Head of caudate nucleus (tissue), 42 donors: ENCODE data around the gene MYZAP.
"Not testable (repeated sequence)": the region's sequence is repeated elsewhere in the genome, so short reads cannot be mapped to it uniquely, and the experiment has no call there.

Experiments
- DNase-seq, 42 donors: peaks; one replicate each; pipeline versions ENCODE4 v3.0.0 to v3.0.0-alpha.2; 2020 to 2021; ENCODE audit warnings: mixed read lengths in 7 of 42
- intact Hi-C: fragments of 100-400 bp; cut with DNase I; formaldehyde crosslinking; loops from one replicate; pipeline ENCODE4 v1.15.0; 2022

MYZAP gene

DNA sequence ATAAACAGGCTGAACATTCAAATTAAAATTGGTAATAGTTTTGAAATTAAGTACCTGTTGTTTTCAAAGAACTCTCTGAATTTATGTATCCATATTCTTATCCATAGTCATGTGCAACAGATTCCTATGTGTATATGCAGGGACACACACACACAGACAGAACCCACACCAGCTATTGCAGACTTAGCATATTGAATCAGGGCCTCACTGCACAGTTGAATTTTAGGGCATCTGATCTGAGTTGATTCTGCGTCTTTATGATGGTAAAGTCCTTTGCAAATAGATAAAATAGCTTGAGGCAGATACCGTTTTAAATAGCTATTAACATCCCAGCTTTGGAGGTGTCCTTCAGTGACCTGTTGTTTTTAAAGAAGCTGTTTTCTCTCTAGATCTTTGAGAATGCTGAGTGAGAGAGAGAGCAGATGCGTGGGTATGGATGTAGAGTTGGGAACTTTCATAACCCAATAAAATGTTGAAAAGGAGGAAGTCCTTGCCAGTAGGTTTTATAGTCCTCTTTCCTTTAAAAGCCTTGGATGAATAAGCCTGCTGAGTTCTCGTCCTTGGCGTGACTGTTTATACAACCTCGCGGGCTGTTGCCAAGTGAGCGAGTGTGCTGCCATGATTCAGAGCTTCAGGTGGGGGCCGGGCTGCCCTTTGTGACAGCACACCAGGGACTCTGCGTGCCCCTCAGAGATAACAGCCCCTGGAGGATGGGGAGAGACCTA, 18.3 kb downstream of the MYZAP start:
- DNase-seq, result peak in 1 of 42 donors; percentile 7
- intact Hi-C loops, result no loop called here

DNA sequence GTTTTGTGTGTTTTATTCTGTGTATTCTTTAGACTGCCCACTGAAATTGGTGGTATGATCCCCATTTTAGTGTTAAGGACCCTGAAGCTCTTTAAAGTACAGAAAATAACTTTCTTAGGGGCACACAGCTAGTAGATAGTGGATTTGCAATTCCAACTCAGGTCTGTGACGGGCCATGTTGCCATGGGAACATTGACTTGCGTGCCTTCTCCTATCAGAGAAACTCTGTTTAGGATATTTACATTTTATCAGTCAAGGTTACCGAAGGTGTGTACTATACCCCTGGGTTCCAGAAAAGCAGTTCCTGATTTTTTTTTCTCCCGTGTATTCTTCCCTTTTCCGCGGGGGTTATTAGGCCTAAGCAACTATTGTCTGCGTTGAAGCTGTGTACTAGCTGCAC, 19.4 kb downstream of the MYZAP start:
- intact Hi-C loops, result no loop called here
- no peak for DNase-seq

DNA sequence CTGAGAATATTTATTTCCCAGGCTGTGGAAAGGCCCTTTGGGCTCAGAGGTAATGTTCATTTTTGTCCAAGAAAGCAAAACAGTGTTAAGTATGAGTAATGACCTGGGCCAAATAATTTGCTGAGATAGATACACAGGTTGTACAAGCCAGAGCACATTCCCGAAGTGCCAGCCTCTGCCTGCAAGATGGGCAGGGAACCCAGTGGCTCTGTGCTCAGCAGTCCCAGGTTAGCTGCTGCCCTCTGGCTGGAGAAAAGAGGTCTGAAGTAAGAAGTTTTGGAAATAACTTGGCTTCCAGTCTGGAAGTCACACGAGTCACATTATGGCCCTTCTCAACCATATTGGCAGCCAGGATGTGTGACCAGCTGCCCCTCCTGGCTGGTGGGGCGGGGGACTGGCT, 20.2 kb downstream of the MYZAP start:
- intact Hi-C loops, result no loop called here
- DNase-seq, result peak in 17 of 42 donors; percentile 11 to 51 (median 22)

DNA sequence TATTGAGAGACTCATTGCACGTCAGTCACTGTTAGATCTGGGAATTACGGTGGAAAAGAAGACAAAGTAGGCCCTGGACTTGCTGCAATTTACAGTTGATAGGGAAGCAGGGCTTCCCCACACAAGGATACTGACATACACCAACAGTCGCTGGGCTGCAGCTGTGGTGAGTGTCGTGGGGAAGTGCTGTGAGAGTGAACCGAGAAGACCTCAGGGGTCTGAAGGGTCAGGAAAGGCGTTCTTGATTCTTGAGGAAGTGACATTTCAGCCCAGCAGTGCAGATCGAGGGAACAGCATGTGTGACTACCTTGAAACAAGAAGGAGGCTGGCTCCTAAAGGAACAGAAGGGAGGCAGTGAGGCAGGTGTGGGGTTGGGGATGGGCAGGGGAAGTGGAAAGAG, 22.5 kb downstream of the MYZAP start:
- intact Hi-C loops, result no loop called here
- no peak for DNase-seq

DNA sequence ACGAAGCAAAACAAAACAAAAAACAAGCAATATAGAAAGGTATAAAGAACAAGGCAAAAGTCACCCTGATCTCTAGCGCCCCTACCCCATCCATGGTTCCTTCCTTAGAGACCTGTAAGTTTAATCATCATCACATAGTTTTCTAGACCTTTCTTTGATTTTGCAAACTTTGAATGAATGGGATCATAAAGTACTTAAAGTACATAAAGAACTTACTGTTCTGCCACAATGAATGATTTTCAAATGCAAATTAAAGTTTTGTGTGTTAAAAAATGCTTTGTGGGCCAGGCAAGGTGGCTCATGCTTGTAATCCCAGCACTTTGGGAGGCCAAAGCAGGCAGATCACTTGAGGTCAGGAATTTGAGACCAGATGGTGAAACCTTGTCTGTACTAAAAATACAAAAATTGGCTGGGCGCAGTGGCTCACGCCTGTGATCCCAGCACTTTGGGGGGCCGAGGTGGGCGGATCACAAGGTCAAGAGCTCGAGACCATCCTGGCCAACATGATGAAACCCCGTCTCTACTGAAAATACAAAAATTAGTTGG, 24.3 kb downstream of the MYZAP start:
- DNase-seq, intact Hi-C loops: not testable (repeated sequence)

DNA sequence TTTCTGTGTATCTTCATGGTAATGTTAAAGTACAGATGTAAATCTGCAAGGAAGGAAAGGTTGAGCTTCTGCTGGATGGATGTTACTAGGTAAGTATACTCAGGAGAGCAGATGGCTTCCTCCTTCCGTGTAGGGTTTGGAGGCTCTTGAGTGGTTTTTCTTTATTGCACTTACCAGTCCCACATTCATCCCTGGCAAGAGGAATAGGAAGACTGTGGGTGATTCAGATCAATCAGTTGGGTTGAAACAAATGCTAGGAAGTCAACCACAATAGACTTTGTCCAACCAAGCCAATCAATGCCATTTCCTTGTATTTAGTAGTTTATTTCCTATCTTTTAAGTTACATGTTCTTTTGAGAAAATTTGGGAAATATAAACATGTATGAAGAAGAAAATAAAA, 26.6 kb downstream of the MYZAP start:
- intact Hi-C loops, result no loop called here
- no peak for DNase-seq

DNA sequence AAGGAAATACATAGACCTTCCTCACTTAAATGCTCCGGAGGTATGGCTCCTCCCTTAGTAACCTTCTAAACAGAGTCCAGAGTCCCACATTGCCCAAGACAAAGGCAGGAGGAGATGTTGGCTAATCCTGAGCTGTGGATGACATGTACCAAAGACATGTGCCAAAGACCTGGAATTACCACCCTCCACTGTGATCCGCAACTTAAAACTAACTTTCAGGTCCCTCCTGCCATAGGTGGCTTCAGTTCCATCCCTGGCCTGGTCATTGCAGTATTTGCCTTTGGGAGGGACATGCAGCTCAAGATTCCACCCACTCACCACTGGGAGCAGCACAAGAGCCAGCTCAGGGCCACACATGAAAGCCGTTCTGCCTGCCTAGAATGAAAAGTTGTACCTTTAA, 28.0 kb downstream of the MYZAP start:
- intact Hi-C loops, result no loop called here
- DNase-seq, result no peak

DNA sequence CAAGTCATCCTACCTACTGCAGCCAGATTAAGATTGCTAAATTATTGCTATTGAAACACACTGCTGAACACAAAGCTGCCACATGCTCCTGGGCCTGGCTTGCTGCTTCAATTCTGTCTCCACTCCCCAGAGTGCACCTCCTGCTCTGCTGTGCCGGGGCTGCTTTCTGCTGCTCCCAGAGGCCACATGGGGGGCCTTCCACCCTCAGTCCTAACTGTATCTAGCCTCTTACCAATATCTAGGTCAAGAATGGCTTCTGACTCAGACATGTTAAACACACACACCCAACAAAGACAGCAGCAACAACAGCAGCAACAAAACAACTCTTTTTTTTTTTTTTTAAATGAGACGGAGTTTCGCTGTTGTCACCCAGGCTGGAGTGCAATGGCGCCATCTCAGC, 33.0 kb downstream of the MYZAP start:
- DNase-seq, result no peak
- intact Hi-C loops, result no loop called here

DNA sequence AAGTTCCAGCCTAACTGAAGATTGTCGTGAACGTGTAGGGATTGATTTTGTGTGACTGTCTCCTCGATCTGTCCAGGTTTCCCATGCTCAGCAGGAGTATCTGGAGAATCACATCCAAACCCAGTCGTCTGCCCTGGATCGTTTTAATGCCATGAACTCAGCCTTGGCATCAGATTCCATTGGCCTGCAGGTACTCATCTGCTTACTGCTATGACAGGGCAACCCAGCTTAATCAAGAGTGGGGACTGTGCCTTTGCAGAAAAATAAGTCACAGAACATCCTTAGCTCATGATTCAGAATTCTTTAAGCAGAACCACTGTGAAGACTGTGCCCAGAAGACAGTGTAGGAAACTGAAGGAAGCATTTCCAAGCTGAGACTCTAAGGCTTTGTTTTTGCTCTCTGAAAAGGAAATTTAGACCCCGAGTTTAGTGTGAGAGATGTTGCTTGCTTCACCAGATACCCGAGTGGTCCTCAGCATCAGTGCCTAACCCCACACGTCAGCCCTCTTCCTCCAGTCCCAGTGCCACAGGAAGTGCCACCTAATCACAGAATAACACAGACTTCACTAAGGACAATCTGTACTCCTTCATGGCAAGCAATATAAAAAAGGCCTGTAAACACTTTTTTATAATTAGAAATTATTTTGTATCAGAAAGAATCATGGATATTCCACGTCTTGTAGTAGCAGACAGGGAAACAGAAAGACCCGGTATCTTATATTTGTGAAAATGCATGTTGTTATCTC, 34.2 kb downstream of the MYZAP start:
- intact Hi-C loops, result no loop called here
- no peak for DNase-seq

DNA sequence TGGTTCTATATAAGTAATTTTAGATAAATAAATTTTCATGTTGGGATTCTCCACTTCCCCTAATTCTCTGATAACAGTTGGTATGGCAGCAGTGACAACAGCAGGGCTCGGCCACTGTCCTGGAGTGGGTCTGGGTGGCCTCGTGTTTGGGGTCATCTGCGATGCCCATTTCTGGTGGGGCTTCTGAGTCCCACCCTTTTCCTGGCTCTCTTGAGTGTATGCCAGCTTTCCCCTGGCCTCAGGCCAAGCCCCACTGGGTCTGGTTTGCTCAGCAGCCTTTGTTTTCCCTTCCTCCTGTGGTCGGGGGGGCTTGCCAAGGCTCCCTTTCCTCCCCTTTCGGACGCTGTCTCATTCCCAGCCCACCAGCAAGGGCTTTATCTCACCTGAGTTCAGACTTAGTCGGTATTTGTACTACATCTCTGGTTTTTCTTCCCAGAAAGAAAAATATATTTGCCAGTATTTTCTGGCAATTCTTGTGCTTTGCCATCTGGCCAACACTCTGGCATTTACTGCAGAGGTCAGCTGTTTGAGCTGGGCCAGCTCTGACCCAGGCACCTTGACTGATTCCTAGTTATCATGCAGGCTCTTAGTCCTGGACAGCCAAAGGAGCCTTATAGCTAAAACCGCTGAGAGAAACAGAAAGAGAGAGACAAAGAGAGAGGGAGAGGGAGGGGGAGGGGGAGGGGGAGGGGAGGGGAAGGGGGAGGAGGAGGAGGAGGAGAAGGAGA, 35.2 kb downstream of the MYZAP start:
- intact Hi-C loops, result no loop called here
- DNase-seq, result no peak

DNA sequence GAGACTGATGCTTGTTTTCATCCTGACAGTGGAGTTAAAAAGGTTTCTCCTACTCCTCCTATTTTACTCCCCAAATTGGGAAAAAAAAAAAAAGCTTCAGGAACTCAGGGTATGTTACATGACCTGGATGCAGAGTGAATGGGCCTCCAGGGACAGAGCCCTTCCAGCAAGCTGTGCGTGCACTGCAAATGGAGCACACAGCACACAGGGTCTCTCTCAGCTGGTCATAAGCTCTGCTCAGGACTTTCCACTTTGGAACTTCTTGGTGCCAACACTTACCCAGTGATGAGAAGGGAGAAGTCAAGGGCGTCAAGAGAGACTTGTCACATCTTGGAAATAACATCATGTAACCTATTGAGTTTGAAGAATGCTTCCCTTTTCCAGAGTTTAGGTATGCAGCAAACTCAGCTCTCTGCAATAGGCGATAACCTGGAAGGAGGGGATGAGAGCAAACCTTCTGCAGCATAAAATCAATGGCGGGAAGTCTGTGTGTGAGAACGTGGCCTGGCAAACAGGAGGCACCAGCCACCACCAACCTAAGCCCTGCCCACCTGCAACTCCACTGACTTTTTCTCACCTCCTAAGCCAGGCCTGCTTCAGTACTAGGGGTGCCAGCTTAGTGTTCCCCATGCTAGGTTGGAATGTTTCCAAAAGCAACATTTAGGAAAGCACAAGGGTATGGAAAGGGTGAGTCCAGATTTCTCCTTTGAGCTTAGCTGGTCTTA, 39.8 kb downstream of the MYZAP start:
- intact Hi-C loops, result no loop called here
- DNase-seq, result no peak

DNA sequence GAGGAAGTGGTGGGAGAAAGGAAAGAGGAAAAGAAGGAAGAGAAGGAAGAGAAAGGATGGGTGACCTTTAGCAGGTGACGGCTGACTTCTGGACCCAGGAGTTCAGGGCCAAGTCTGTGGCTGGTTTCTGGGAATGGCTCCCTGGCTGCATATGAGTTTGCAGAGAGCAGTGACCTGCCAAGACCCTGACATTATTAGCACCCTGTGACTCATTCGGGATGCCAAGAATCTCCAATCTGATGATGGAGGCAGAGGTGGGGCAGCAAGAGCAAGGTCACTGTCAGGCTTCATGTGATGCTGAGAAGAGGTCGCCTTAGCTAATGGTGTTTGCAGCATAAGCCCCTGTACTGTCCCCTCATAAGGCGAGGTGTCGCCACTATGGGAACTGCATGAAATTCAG, 42.6 kb downstream of the MYZAP start:
- intact Hi-C loops, result no loop called here

DNA sequence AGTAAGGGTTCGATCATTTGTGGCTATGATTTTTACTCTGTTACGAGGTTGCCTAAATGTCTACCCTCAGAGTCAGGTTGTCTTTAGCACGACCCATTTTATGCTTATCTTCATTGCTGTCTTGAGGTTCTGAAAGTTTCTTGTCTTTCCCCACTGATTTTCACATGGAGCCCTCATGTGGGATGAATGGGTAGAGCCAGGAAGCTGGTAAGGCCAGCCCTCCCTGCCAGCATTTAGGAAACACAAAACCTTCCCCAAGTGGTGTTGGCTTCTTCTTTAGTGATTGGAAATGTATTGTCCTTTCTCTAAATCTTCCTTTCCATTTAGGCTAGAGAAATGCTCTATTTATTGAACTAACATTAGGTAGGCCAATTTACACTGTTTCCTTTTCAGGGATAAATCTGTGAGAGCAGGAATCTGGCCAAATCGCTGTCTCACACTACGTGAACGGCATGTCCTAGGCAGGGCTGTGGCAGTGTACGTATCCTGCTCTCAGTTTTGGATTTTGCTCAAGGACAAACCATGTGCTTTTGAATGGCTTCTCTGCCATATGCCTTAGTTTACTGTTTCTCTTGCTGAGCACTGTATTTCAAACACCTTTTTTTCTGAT, 43.7 kb downstream of the MYZAP start:
- DNase-seq, result peak in 2 of 42 donors; percentile 16 to 42
- intact Hi-C loops, result no loop called here

More for the DNA sequence above, 42.6 kb downstream of the MYZAP start:
- DNase-seq, result no peak

DNA sequence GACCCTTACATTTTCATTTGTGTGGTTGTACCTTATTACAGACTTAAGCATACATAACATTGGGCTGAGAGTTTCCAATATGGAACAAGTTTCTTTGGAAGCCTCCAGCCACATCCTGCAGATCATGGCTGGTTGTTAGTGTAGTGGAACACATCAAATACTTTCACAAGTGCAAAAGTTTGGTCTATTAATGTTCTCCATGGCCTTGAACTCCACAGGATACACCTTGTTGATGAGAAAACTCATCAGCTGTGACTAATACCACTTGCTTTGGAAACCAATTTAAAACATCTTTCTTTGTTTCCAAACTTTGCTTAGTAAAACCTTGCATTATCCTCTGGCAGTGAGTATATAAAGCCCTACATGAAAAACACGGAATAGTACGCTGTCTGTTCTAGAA, 46.1 kb downstream of the MYZAP start:
- intact Hi-C loops, result no loop called here
- no peak for DNase-seq

DNA sequence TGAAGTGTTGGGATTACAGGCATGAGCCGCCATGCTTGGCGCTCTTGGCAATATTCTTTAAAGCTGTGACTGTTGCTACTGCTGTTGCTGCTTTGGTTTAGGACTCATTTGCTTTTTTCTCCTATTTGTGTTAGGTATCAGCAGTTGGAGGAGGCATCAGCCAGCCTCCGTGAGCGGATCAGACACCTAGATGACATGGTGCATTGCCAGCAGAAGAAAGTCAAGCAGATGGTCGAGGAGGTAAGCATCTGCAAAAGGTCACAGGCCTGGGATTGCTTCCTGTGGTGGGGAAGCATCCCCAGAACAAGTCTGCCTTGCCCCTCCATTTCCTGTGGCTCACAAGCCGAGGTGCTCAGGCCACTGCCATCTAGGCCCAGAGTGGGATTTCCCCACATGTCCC, 47.6 kb downstream of the MYZAP start:
- intact Hi-C loops, result no loop called here

DNA sequence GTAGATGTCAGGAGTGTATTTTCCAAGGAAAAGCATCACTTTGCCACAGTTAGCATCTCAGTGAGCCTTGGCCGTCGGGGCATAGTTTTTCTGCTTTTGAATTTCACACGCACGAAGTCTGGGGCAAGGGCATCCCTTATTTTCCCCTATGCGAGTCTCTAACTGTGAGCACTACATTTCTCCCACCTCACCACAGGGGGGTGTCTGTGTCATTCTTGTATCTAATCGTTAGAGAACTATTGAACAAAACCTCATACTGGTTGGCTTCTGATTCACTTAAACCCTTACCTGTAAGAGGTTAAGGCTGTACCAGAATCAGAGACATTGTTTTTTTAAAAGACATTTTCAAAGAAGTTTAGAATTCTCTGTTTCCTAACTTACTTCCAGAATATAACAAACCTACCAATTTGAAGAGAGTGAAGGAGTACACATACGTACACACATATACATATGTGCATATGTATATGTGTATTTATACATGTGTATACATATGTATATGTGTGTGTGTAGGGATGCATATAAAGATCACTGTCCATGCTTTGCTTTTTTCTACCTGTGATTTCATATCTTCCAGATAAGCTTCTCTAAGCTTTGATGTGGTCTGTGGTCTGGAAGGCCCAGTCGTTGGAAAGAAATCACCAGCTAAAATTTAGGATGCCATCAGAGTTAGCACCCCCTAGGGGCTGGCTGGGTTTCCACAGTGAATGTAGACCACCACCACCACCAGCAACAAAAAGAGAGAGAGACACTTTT, 49.4 kb downstream of the MYZAP start:
- DNase-seq, result peak in 35 of 42 donors; percentile 25 to 84 (median 55)
- intact Hi-C loops, result no loop called here

More for the DNA sequence above, 47.6 kb downstream of the MYZAP start:
- DNase-seq, result no peak

DNA sequence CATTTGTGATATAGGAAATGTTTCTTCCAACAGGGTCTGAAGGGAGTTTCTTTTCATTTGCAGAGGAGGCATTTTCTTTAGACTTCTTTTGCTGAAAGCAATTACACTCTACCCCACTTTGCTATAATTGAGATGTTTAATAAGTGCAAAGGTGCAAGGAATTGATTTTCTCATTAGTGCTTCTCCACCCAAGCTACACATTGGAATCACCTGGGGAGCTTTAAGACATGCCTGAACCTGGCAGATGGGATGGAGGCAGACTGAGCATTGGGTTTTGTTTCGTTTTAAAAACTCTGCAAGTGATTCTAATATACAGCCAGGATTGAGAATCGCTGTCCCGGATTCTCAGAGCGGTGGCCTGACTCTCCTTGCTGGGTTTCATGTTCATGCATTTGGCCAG, 52.1 kb downstream of the MYZAP start:
- no peak for DNase-seq
- intact Hi-C loops, result no loop called here

DNA sequence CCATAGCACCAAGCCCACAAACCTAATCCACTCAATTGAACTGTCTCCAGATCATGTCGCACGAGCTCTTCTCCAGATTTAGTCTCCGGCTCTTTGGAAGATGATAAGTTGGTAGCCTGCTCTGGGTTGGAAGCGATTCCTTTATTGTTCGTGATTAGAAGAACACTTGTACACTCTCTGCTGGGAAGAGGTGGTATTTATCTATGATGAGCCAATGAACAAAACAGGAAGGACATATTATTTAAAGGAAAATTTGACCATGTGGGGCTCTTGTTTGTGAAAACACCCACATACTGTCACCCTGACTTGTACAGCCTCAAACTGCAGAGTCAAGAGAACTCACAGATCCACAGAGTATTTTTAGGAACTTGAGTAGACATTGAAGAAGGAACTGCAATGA, 54.4 kb downstream of the MYZAP start:
- intact Hi-C loops, result no loop called here

More for the DNA sequence above, 54.4 kb downstream of the MYZAP start:
- DNase-seq, result no peak
